ENCODE results near the gene THUMPD3.

- no peak for TF ChIP-seq CTCF (IDR thresholded peaks at IDR 0.05 in 4 of 5, conservative IDR thresholded peaks at IDR 0.05 in 1 of 5)
- no peak for TF ChIP-seq POLR2A (IDR thresholded peaks at IDR 0.05)
Measured at GRCh38 chr3:9401986-9402385, 39.1 kb downstream of the THUMPD3 start.
